T-helper 9 cell (primary cell): ENCODE measurements around the gene C1QTNF1.

Experiments used
- DNase-seq: peaks from one replicate; pipeline ENCODE4 v3.0.0-alpha.2; 2020

C1QTNF1 gene

GRCh38 chr17:79041723-79042420 is 17.9 kb downstream of the C1QTNF1 start:
- no peak for DNase-seq

GRCh38 chr17:79042421-79043190 is 18.6 kb downstream of the C1QTNF1 start:
- peak; percentile 69 for DNase-seq

- DNase-seq = no peak
These were observed 19.4 kb downstream of the C1QTNF1 start for GRCh38 chr17:79043191-79043930.

DNA sequence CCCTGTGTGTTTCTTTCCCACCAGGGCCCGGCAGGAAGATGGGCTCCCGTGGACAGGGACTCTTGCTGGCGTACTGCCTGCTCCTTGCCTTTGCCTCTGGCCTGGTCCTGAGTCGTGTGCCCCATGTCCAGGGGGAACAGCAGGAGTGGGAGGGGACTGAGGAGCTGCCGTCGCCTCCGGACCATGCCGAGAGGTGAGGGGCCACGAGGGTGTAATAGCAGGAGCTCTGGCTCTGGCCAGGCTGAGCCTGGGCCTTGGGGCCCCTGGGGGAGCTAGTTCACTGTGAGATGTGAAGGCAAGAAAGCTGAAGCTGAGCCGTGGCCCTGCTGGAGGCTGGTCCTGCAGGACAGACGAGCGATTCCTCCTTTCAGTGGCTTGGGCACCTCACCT is 20.0 kb downstream of the C1QTNF1 start:
- DNase-seq = no peak

DNA sequence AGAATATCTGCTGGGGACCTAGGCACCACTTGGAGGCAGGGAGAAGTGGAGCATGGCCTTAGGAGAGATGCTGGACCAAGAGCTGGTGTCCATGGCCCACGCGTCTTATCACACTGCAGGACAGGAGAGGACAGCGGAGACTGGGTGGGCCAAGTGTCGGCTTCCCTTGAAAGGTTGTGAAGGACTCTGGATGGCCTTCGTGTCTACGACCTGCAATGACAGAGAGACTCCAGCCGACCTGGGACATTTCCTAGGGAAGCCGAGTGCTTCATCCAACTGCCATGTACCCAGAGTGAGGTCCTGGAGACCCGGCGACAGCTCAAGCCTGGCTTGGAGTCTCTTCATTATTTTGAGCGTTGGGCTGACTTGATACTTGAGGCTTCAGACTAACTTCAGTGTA is 20.5 kb downstream of the C1QTNF1 start:
- no peak for DNase-seq

DNA sequence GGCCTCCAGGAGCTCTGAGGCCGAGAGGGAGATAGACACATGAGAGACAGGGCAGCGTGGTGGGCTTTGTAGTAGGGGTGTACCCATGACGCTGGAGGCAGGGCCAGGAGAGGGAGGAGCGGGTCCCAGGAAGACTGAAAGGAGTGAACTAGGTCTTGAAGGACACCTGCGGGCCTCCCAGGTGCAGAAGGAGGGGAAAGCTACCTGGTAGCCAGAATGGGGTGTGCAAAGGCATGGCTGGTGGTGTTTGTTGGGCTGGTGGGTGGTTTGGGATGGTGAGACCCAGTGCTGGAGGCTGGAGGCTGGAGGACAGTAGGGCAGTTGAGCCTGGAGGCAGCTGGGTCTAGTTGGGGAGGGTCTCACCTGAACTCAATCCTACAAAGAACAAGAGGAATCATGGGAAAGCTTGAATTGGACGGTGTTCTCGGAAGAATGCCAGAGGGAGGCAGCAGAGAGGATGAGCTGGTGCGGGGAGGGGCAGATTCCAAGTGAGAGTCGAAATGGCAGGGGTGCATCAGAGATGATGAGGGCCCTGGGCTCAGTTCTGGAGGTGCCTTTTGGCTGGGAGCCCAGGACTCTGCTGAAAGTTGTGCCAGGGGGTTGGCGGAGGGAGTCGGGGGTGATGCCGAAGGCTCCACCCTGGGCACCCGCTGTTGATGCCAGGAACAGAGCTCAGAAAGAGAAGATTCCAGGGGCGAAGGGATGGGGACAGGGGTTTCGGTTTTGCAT is 21.2 kb downstream of the C1QTNF1 start:
- DNase-seq = no peak

GRCh38 chr17:79045842-79046196 is 21.9 kb downstream of the C1QTNF1 start:
- peak; percentile 54 for DNase-seq

DNA sequence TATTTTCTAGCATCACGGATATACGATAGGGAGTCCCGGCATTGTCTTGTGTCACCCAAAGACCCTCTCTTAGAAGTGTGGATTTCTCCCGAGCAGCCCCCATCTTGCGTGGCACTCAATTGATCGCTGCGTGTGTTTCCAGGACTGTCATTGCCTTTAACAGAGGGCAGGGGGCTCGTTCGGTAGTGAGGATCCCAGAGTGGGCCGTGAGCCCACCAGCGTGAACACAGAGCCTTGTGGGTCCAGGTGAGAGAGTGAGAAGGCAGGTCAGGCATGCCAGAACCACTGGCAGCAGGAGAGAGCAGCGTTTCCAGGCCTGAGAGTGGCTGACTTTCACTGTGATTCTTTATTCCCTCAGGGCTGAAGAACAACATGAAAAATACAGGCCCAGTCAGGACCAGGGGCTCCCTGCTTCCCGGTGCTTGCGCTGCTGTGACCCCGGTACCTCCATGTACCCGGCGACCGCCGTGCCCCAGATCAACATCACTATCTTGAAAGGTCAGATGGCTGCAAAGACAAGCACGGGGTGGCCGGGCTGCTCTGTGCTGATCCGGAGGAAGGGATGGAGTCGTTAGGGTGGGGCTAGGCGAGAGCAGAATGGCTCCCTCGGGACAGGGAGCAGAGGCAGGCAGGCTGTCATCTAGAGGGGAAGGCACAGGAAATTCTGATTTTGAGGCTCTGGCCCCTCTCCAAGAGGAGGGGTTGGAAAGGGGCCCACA is 22.4 kb downstream of the C1QTNF1 start:
- no peak for DNase-seq

- DNase-seq = no peak
These were observed 22.9 kb downstream of the C1QTNF1 start for GRCh38 chr17:79046916-79047280.

DNA sequence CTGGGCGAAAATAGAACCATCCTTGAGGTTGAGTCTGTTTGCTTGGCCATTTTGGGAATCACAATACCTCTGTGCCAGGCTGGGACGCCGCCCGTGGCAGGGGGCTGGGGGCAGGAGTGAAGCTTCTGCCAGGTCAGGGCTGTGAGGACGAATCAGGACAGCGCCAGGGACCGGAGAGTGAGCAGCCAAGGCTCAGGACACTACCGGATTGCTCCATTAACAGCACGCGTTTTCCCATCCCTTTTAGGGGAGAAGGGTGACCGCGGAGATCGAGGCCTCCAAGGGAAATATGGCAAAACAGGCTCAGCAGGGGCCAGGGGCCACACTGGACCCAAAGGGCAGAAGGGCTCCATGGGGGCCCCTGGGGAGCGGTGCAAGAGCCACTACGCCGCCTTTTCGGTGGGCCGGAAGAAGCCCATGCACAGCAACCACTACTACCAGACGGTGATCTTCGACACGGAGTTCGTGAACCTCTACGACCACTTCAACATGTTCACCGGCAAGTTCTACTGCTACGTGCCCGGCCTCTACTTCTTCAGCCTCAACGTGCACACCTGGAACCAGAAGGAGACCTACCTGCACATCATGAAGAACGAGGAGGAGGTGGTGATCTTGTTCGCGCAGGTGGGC is 23.4 kb downstream of the C1QTNF1 start:
- no peak for DNase-seq

GRCh38 chr17:79047923-79048825 is 24.2 kb downstream of the C1QTNF1 start:
- no peak for DNase-seq

- no peak for DNase-seq
These were observed 25.1 kb downstream of the C1QTNF1 start for GRCh38 chr17:79048826-79049755.

- no peak for DNase-seq
These were observed 25.9 kb downstream of the C1QTNF1 start for GRCh38 chr17:79049821-79050220.

DNA sequence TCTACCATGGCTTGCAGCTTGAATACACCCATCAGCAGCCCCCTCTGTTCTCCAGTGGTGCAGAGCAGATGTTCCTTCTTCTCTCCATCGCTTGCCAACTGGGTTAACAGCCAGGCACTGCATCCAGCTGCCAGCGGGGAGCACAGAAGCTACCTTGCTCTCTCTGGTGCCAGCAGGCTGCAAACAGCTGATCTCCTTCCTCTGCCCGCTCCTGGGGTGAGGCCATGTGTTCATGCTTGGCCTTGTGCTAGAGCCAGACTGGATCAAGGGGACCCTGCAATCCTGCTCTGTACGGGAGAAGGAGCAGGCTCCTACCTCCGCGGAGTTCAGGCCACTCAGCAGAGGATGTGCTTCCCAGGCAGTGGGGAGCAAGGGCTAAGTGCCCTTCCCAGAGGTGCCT is 26.6 kb downstream of the C1QTNF1 start:
- no peak for DNase-seq

DNA sequence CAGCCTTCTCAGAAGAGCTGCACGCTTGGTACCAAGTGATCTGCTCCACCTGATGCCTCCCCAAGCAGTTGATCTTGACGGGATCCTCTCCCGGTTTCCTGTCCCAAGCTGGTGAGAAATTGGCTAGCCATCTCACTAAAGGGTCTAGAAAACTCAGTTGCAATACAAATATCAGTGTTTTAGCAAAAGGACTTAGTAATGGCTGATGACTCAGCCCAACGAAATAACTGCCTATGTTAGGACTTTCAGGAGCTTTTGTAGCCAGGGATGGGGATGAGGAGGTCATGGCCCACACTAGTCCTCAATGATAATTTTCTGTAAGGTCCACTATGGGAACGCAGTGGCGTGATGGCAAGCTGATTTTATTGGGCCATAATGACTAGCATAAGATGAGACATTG is 27.3 kb downstream of the C1QTNF1 start:
- no peak for DNase-seq

DNA sequence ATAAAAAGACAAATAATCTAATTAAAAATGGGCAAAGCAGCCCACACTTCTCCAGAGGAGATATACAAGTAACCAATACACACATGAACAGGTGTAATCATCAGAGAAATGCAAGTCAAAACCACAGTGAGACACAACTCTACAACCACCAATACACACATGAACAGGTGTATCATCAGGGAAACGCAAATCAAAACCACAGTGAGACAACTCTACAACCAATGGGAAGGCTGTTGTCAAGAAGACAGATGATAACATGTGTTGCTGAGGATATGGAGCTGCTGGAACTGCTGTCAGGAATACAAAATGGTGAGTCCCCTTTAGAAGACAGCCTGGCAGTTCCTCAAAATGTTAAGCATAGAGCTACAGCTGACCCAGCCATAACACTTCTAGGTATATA is 28.2 kb downstream of the C1QTNF1 start:
- no peak for DNase-seq

- no peak for DNase-seq
These were observed 29.4 kb downstream of the C1QTNF1 start for GRCh38 chr17:79053251-79053925.

DNA sequence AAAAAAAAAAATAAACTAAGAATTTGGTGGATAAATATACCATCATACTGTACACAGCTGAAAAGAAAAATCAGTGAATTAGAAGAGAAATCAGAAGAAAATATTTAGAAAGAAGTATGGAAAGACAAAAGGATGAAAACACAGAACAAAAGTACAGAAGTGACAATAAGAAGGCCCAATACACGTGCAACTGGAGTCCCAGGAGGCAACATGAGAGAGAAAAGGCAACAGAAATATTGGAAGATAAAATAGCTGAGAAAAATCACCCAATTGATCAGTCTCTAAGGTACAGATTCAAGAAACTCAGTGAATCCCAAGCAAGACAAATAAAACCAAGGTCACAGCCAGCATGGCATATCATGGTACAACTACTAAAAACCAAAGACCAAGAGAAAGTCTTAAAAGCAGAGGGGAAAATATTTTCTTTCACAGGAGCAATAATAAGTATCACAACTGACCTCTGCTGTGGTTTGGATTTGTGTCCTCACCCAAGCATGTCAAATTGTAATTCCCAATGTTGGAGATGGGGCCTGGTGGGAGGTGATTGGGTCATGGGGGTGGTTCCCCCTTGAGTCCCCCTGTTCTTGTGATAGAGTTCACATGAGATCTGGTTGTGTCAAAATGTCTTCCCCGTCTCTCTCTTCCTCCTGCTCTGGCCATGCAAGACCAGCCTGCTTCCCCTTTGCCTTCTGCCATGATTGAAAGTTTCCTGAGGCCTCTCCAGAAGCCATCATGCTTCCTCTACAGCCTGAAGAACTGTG is 30.4 kb downstream of the C1QTNF1 start:
- DNase-seq = no peak
